ENCODE measurements around the gene EIF1AY.
A peak's percentile ranks its signal among the peaks of the same experiment; 100 is the strongest.
"Not testable (repeated sequence)": the region's sequence is repeated elsewhere in the genome, so short reads cannot be mapped to it uniquely, and the experiment has no call there.

Gene EIF1AY, protein sequence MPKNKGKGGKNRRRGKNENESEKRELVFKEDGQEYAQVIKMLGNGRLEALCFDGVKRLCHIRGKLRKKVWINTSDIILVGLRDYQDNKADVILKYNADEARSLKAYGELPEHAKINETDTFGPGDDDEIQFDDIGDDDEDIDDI

DNA sequence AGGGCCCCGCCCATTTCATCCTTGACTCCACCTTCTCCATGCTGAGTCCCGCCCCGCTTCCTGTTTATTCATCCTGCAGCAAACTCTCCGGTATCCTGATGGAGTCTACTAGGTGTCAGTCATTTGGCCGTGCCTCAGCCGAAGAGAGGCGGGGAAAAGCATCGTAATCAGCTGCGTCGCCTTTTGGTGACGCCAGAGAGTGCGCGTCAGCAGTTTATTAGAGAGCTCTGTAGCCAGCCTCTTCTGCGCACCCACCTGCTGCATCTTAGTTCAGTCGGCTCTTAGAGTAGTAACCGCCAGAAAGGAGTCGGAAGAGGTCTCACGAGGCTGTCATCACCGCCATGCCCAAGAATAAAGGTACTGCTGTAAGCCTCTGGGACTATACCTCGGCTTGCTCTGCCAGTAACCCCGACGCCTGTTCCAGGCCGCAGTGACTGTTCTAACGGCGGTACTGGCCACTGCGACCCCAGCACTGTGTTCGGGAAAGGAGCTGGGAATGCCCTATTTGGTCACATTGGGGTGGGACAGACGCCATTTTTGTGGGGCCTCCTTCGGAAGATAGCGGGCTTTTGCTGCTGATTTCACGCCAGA is at the start of gene EIF1AY:
Gene EIF1AY (plus strand): TSS at position 246 of the 591 bp plus-strand sequence. CDS start 96 bp downstream, at position 342.
- DNase-seq = peak; percentile 95

DNA sequence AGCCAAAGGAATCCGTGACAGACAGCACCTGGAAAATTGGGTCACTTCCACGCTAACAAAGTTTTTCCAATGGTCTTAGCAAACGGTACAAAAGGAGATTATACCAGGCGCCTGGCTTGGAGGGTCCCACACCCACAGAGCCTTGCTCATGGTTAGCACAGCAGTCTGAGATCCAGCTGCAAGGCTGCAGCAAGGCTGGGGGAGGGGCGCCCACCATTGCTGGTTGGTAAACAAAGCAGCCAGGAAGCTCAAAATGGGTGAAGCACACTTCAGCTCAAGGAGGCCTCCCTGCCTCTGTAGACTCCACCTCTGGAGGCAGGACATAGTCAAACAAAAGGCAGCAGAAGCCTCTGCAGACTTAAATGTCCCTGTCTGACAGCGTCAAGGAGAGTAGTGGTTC is 47.1 kb upstream of the EIF1AY start:
- DNase-seq = no peak

DNA sequence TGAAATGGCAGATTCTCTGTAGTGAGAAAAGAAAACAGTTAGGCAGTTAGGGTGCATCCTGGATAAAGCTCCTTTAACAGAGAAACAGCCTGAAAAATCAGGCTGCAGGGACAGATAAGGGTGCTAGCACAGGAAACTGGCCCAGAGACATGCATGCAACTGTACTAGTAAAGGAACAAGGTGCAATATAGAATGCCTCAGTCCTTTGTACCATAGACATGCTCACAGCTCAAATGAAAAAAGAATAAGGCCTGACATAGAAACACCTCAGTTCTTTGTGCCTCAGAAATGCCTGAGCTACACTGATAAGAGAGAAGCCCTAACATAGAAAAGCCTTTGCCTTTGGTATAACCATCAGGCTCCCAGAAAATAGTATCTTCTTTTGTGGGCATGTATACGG is 37.4 kb upstream of the EIF1AY start:
- DNase-seq = no peak

DNA sequence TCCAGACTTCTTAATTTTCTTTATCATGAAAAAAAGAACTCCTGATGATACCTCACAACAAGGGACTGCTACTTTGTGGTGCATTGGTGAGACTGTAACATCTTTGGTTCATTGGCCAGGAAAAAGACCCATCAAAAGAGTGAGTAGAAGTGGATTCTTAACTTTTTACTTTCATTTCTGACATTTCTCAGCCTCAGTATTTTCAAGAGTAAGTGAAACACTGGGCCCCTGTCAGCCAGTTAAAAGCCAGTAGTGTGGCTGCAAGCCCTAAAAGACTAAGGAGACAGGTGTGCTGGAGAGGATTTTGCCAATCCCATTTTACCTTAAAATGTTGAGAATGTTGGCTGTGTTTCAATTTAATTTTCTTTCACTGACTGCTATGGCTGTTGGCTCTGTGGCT is 36.6 kb upstream of the EIF1AY start:
- no peak for DNase-seq

DNA sequence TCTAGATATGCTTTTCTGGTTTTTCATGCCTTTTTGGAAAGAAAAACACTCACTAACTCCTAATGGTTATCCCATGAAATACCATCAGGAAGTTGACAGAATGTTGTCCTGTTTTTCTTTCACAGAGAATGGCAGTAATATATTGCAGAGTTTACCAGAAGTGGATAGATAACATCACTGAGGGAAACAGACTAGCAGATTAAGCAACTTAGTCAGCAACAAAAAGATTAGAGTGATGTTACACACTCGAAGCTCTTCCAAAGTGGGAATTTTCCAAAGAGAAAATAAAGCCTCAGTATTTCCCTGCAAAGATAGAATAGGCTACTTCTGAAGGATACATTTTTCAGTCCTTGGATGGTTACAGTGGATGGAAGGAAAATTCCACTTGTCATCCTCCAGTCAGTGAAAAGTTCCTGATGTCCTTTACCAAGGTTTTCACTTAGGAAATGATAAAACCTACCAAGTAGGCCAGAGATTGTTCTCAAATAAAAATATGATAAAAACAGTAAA is 31.1 kb upstream of the EIF1AY start:
- DNase-seq = no peak

DNA sequence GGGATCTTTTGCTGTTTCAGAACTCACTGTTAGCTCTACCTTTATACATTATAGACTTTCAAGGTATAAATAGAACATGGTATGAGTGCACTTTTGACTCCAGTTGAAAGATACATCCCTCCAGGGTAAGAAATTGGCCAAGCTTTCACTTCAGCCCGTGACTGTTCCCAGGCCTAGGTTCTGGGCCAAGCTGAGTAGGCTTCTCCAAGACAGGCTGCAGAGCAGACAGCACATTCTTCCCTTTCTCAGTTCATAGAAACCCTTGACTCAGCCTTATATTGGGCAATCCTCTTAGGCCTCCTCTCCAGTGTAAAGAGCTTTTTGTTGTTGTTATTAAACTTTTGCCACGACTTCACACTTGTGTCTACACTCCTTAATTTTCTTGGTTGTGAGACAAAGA is 29.5 kb upstream of the EIF1AY start:
- no peak for DNase-seq

DNA sequence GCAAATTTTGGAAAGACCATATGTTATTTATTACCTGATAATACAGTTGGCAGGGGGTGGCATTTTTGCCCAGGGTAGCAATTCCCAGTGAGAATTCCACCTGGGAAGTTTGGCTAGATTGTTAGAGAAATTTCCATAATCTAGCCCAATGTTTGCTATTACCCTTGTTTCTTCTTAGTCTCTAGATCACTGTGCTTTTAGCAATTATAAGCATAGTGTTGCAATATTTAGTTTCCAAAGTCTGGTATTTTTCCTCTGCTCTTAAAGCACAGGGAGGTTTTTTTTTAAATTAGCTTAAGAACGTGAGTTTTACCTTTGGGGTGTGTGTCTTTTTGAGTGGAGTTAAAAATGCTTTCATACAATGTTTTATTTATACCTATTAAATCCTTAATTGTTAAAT is 26.3 kb upstream of the EIF1AY start:
- DNase-seq = no peak

DNA sequence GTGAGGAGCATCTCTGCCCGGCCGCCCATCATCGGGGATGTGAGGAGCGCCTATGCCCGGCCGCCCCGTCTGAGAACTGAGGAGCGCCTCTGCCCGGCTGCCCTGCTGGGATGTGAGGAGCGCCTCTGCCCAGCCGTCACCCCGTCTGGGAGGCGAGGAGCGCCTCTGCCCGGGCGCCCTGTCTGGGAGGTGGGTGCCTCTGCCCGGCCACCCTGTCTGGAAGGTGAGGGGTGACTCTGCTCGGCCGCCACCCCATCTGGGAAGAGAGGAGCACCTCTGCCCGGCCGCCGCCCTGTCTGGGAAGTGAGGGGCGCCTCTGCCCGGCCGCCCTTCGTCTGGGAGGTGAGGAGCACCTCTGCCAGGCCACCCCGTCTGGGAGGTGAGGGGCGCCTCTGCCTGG is 23.7 kb upstream of the EIF1AY start:
- DNase-seq = no peak

DNA sequence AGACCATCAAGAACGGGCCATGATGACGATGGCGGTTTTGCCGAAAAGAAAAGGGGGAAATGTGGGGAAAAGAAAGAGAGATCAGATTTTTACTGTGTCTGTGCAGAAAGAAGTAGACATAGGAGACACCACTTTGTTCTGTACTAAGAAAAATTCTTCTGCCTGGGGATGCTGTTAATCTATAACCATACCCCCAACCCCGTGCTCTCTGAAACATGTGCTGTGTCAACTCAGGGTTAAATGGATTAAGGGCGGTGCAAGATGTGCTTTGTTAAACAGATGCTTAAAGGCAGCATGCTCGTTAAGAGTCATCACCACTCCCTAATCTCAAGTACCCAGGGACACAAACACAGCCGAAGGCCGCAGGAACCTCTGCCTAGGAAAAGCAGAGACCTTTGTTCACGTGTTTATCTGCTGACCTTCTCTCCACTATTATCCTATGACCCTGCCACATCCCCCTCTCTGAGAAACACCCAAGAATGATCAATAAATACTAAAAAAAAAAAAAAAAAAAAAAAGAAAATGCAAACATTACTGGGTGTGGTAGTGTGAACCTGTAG is 22.7 kb upstream of the EIF1AY start:
- DNase-seq = not testable (repeated sequence)

DNA sequence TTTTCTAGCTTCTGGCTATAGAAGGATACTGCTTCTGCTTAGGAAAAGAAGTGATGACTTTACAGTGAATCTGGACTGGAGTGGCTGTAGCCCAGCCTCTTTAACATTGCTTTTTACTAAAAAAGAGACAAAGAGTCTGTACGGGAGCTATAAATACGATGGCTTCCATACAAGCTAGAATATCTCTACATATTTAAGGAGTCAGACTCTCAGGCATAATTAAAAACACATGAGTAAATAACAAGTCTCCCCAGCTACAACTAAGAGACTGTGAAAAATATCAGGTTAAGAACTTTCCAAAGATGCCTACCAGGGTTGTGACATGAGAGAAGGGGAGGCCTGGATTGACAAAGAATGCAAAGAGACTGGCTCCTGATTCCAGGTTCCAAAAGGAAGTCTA is 19.8 kb upstream of the EIF1AY start:
- no peak for DNase-seq

DNA sequence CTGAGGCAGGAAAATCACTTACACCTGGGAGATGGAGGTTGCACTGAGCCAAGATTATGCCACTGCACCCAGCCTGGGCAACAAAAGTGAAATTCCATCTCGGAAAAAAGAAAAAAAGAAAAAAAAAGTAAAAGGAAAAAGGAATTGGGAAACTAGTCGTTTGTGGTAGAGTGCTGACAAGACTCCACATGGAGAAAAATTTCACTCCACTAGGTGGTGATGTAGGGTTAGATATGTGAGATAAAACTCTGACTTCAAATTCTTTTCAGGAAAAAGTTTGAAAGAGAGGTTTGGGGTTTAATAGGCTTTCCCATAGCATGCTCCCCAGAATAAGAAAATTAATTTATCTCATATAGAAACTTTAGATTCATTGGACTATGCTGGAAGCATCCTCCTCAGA is 16.9 kb upstream of the EIF1AY start:
- peak; percentile 44 for DNase-seq

DNA sequence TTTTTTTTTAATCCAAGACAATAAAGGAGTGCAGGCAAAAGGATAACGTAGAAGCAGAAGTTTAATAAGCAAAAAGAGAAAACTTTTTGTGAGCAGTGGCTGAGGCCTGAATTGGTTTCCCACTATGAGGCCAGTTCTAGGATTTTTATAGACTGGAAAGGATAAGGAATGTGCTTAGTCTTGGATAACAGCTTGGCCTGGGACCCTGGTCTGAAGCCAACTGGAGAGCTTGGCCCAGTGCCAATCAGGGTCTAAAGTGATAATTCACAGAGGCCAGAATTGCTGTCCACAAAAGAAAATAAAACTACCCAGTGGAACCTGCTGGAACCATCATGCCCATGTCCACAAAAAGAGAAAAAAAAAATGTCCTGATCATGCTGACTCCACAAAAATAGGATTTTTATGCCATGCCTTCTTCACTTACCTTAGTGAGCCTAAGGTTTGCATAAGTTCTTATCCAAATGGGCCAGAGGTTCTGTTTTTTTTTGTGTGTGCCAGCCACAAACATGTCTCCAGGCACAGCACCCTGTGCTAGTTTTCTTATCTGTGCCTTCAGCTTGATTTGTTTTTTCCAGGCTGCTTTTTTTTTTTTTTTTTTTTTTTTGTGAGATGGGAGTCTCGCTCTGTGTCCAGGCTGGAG is 15.6 kb upstream of the EIF1AY start:
- no peak for DNase-seq

DNA sequence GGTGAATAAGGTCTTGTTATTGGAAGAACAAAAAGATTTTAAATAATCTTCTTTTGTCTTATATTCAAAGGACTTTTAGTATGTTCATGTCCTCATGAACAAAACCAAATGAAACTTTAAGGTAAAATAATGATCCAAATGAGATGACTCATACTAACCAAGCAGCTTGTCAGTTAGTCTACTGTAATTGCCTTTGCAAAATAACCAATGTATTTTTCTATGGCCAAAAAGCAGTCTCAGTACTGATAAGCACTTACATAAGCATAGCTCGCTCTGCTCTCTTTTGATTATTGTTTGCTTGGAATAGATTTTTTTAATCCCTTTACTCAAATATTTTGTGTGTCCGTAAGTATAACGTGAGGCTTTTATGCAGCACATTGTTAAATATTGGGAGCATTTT is 4.3 kb upstream of the EIF1AY start:
- DNase-seq = no peak

DNA sequence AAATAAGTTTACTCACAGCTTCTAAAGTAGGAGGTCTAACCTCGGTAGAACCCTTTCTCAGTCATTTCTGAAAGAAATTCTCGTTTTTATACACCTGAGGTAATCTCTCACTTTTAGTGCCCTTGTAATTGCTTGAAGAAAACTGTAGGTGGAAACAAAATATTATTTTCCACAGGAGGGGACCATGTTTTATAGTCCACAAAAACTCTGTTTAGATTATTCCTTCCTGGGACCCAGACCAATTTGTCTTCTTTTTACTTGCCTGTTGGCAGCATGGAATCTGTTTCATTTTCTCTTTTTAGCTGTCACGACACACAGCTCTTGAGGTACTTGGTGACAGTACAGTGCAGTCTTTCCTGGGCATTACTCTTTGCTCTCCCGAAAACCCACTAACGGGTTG is 930 bp downstream of the EIF1AY start:
- DNase-seq = peak; percentile 39

DNA sequence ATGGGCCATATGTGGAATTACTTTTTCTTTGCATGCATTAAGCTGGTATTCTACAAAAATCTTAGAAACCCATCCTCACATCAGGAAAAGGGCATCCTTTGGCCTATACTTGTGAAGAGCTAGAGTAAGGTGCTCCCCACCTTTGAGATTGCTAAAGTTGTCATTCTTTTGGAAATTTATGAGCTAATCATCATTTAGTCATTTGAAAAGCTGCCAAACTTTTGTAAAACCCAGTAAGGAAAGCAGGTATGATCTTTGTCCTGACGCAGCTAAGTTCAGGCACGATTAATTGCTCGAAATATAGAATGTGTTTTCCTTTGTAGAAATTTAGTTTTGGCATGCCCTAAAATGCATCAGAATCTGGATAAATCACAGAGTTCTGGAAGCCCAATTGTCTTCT is 2.6 kb downstream of the EIF1AY start:
- no peak for DNase-seq

DNA sequence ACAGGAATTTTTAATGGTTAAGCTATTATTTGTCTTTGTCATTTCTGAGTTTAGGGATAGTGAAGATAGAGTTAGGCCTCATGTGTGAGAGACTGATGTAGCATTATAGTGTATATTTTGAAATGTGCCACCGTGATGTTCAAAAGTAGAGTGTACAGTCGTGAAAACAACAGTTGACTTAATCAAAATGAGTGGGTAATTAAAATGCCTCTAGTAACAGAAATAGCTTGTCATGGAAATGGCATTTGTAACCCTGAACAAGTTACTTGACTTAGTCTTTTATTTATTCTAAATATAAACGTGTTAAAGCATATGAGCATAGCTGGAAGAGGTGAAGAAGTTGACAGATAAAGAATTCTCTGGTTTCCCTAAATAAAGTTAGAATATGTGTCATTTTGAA is 6.1 kb downstream of the EIF1AY start:
- DNase-seq = no peak

DNA sequence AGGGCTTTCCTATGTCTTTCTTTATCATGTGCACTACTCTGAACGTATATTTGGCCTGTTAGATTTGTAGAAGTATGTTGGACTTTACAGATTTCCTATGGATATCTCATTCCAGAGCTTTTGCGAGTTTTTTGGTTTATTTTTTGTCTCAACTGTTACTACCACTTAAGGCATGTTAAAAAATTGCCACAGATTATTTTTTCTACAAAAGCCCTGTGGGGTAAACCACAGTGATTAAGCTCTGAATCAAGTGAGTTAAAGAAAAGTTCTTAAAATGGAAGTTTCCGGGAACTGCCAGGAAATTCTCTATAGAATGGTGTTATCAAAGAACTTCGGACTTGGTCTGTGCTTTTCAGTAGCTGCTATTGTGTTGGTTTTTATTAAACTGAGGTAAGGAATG is 10.6 kb downstream of the EIF1AY start:
- no peak for DNase-seq

All from CD4-positive, alpha-beta T cell treated with Interleukin-17A for 1 hour (primary cell).